ENCODE data around the gene LASP1. TPM values are rescaled to one million over a fixed set of nuclear protein-coding genes. Genes with fewer than 3 reads are reported as not detected.
"Not testable (repeated sequence)": the region's sequence is repeated elsewhere in the genome, so short reads cannot be mapped to it uniquely, and the experiment has no call there.

Gene LASP1
- total RNA-seq, 1 experiment from 2014 or later, result 137 TPM

GRCh38 chr17:38926293-38927070 is 56.6 kb downstream of the LASP1 start:
- POLR2A ChIA-PET, result interaction anchor here (1.1 kb wide), 1 partner anchor 41 kb away, joined by 5 read pairs; the partner anchor contains the start of gene FBXO47
- Mint-ChIP-seq H3K4me1 (ENCODE audit: low read depth, unreplicated experiment) (no peaks in the 10 kb centered on the region), H3K27ac (ENCODE audit: unreplicated experiment) (no peak overlapping the region), H3K4me3 (ENCODE audit: unreplicated experiment) (no peak overlapping the region), H3K9me3 (ENCODE audit: unreplicated experiment) (no peaks in the 10 kb centered on the region), H3K36me3 (ENCODE audit: insufficient read depth, unreplicated experiment) (no peaks in the 10 kb centered on the region), H3K27me3 (ENCODE audit: insufficient read depth, unreplicated experiment) (no peaks in the 10 kb centered on the region)
- TF ChIP-seq, protein P1, sequence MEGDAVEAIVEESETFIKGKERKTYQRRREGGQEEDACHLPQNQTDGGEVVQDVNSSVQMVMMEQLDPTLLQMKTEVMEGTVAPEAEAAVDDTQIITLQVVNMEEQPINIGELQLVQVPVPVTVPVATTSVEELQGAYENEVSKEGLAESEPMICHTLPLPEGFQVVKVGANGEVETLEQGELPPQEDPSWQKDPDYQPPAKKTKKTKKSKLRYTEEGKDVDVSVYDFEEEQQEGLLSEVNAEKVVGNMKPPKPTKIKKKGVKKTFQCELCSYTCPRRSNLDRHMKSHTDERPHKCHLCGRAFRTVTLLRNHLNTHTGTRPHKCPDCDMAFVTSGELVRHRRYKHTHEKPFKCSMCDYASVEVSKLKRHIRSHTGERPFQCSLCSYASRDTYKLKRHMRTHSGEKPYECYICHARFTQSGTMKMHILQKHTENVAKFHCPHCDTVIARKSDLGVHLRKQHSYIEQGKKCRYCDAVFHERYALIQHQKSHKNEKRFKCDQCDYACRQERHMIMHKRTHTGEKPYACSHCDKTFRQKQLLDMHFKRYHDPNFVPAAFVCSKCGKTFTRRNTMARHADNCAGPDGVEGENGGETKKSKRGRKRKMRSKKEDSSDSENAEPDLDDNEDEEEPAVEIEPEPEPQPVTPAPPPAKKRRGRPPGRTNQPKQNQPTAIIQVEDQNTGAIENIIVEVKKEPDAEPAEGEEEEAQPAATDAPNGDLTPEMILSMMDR (IDR thresholded peaks at IDR 0.05; ENCODE audit: insufficient read depth in 1 of 2, low read depth in 1 of 2, low read length in 1 of 2, severe bottlenecking in 1 of 2, unreplicated experiment in 1 of 2), result no peak
- CTCF ChIA-PET, result interaction anchor here (1.9 kb wide), 1 partner anchor 57 kb away, joined by 6 read pairs; no protein-coding TSS in a partner anchor
- no peaks in the 10 kb centered on the region for H3K36me3 ChIP-seq (ENCODE audit: control insufficient read depth, insufficient read depth, low read length)
- no peaks in the 10 kb centered on the region for H3K9me3 ChIP-seq
- H3K4me3 ChIP-seq (ENCODE audit: low read depth, low read length), result no peak overlapping the region
- H3K4me1 ChIP-seq, result no peaks in the 10 kb centered on the region
- no peak for DNase-seq
- intact Hi-C loops (cut with micrococcal nuclease; ENCODE audit: unreplicated experiment), result no loop called here
- H3K27me3 ChIP-seq (replicated peaks; ENCODE audit: control insufficient read depth, insufficient read depth, low read length), result no peaks in the 10 kb centered on the region
- no TSS peak for BruUV-seq (replicated peaks)

GRCh38 chr17:38930782-38931181 is 60.9 kb downstream of the LASP1 start:
- H3K4me1 ChIP-seq; H3K4me3 ChIP-seq (ENCODE audit: low read depth, low read length); H3K27me3 Mint-ChIP-seq (ENCODE audit: insufficient read depth, unreplicated experiment); H3K9me3 Mint-ChIP-seq (ENCODE audit: unreplicated experiment); H3K4me1 Mint-ChIP-seq (ENCODE audit: low read depth, unreplicated experiment); H3K4me3 Mint-ChIP-seq (ENCODE audit: unreplicated experiment); H3K27ac Mint-ChIP-seq (ENCODE audit: unreplicated experiment); DNase-seq; H3K27me3 ChIP-seq (replicated peaks; ENCODE audit: control insufficient read depth, insufficient read depth, low read length); BruUV-seq (replicated peaks); H3K36me3 ChIP-seq (ENCODE audit: control insufficient read depth, insufficient read depth, low read length); CTCF ChIA-PET; H3K36me3 Mint-ChIP-seq (ENCODE audit: insufficient read depth, unreplicated experiment); H3K9me3 ChIP-seq; POLR2A ChIA-PET; intact Hi-C loops (cut with micrococcal nuclease; ENCODE audit: unreplicated experiment): not testable (repeated sequence)

DNA sequence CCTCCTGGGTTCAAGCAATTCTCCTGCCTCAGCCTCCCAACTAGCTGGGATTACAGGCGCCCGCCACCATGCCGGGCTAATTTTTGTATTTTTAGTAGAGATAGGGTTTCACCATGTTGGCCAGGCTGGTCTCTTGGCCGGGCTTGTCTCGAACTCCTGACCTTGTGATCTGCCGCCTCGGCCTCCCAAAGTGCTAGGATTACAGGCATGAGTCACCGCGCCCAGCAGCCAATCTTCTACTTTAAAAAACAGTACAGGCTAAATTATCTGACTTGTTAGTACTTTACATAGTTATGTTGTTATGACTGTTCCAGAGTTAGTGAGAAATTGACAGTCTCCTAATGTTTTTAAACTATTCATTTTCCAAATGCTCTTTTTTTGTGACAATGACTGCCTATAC is 64.1 kb downstream of the LASP1 start:
- H3K36me3 ChIP-seq (ENCODE audit: control insufficient read depth, insufficient read depth, low read length); H3K4me1 Mint-ChIP-seq (ENCODE audit: low read depth, unreplicated experiment); H3K4me1 ChIP-seq; POLR2A ChIA-PET; H3K27me3 Mint-ChIP-seq (ENCODE audit: insufficient read depth, unreplicated experiment); intact Hi-C loops (cut with micrococcal nuclease; ENCODE audit: unreplicated experiment); H3K4me3 Mint-ChIP-seq (ENCODE audit: unreplicated experiment); H3K9me3 Mint-ChIP-seq (ENCODE audit: unreplicated experiment); BruUV-seq (replicated peaks); H3K27me3 ChIP-seq (replicated peaks; ENCODE audit: control insufficient read depth, insufficient read depth, low read length); H3K9me3 ChIP-seq; H3K27ac Mint-ChIP-seq (ENCODE audit: unreplicated experiment); H3K36me3 Mint-ChIP-seq (ENCODE audit: insufficient read depth, unreplicated experiment); DNase-seq; CTCF ChIA-PET; H3K4me3 ChIP-seq (ENCODE audit: low read depth, low read length): not testable (repeated sequence)

DNA sequence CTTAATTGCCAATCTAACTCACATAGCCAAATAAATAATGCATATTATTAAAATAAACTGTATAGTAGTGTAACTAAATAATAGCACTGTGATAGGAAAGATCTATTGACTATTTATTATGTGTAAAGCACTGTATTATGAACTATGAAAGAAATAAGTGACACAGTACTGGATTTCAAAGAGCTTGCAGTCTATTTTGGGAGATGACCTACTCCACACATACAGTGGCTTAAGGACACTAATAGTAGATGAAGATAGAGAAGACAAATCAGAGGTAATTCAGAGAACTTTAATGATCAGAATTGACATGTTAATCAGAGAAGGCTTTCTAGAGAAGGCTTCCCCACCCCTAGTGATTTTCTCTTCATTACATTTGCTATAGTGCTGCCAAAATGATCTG is 70.1 kb downstream of the LASP1 start:
- no peaks in the 10 kb centered on the region for H3K4me1 Mint-ChIP-seq (ENCODE audit: low read depth, unreplicated experiment)
- TF ChIP-seq, protein P1 (IDR thresholded peaks at IDR 0.05; ENCODE audit: insufficient read depth in 1 of 2, low read depth in 1 of 2, low read length in 1 of 2, severe bottlenecking in 1 of 2, unreplicated experiment in 1 of 2), result no peak
- Histone ChIP-seq H3K36me3 (ENCODE audit: control insufficient read depth, insufficient read depth, low read length) (no peaks in the 10 kb centered on the region), H3K9me3 (no peaks in the 10 kb centered on the region), H3K27me3 (replicated peaks; ENCODE audit: control insufficient read depth, insufficient read depth, low read length) (no peaks in the 10 kb centered on the region), H3K4me1 (no peaks in the 10 kb centered on the region), H3K4me3 (ENCODE audit: low read depth, low read length) (no peak overlapping the region)
- H3K27me3 Mint-ChIP-seq (ENCODE audit: insufficient read depth, unreplicated experiment), result peaks cover 3% of the 10 kb centered on the region
- H3K4me3 Mint-ChIP-seq (ENCODE audit: unreplicated experiment), result no peak overlapping the region
- BruUV-seq (replicated peaks), result no TSS peak
- H3K36me3 Mint-ChIP-seq (ENCODE audit: insufficient read depth, unreplicated experiment), result no peaks in the 10 kb centered on the region
- intact Hi-C loops (cut with micrococcal nuclease; ENCODE audit: unreplicated experiment), result no loop called here
- no peaks in the 10 kb centered on the region for H3K9me3 Mint-ChIP-seq (ENCODE audit: unreplicated experiment)
- ChIA-PET POLR2A (no interaction called here), CTCF (no interaction called here)
- no peak for DNase-seq
- no peak overlapping the region for H3K27ac Mint-ChIP-seq (ENCODE audit: unreplicated experiment)
